WERI-Rb-1 (cell line): Measurements from ENCODE around the gene TMEM163.

Source experiments
- DNase-seq: peaks from one replicate; pipeline ENCODE4 v3.0.0-alpha.2; 2020
- H3K27ac ChIP-seq: fragments of 250-450 bp; sonication (Bioruptor Pico); 2 replicates; pipeline ENCODE4 v1.5.1; 2020; ENCODE audit warnings: mild to moderate bottlenecking, moderate library complexity
- H3K27me3 ChIP-seq: fragments of 250-450 bp; sonication (Bioruptor Pico); 2 replicates; pipeline ENCODE4 v1.5.1; 2021; ENCODE audit warnings: mild to moderate bottlenecking, low read depth, moderate library complexity; ENCODE audit not compliant: insufficient read depth, severe bottlenecking
- H3K36me3 ChIP-seq: fragments of 250-450 bp; sonication (Bioruptor Pico); 2 replicates; pipeline ENCODE4 v1.5.1; 2020; ENCODE audit warnings: mild to moderate bottlenecking, moderate library complexity
- H3K4me3 ChIP-seq: 2 replicates; pipeline ENCODE4 v1.5.1; 2011; ENCODE audit warnings: low read depth, mild to moderate bottlenecking, control low read depth, low read length
- H3K9me3 ChIP-seq: fragments of 250-450 bp; sonication (Bioruptor Pico); 2 replicates; pipeline ENCODE4 v1.5.1; 2021; ENCODE audit warnings: mild to moderate bottlenecking, moderate library complexity; ENCODE audit not compliant: severe bottlenecking
- CTCF ChIP-seq: IDR thresholded peaks from 2 replicates; pipeline ENCODE4 v1.5.1; 2011; ENCODE audit warnings: low read depth, mild to moderate bottlenecking, control low read depth, inconsistent platforms, low read length

TMEM163 gene

GRCh38 chr2:134628453-134628852 lies 90.3 kb downstream of the TMEM163 start:
- H3K27ac ChIP-seq = no peak overlapping the region
- no peak overlapping the region for H3K4me3 ChIP-seq
- no peaks in the 10 kb centered on the region for H3K27me3 ChIP-seq
- no peak for TF ChIP-seq CTCF
- no peaks in the 10 kb centered on the region for H3K9me3 ChIP-seq
- no peak for DNase-seq
- H3K36me3 ChIP-seq = no peaks in the 10 kb centered on the region

- no peak overlapping the region for H3K27ac ChIP-seq
- H3K27me3 ChIP-seq = no peaks in the 10 kb centered on the region
- TF ChIP-seq CTCF = no peak
- no peak overlapping the region for H3K4me3 ChIP-seq
- DNase-seq = no peak
- H3K9me3 ChIP-seq = no peaks in the 10 kb centered on the region
- H3K36me3 ChIP-seq = no peaks in the 10 kb centered on the region
Observed at GRCh38 chr2:134626781-134627180, 92.0 kb downstream of the TMEM163 start.

GRCh38 chr2:134625311-134625710 lies 93.5 kb downstream of the TMEM163 start:
- DNase-seq = no peak
- Histone ChIP-seq H3K27me3 (no peaks in the 10 kb centered on the region), H3K27ac (no peak overlapping the region), H3K4me3 (no peak overlapping the region), H3K36me3 (no peaks in the 10 kb centered on the region), H3K9me3 (no peaks in the 10 kb centered on the region)
- no peak for TF ChIP-seq CTCF

- no peak for TF ChIP-seq CTCF
- no peak for DNase-seq
- no peak overlapping the region for H3K27ac ChIP-seq
- peaks cover 2% of the 10 kb centered on the region for H3K9me3 ChIP-seq
- no peak overlapping the region for H3K4me3 ChIP-seq
- H3K36me3 ChIP-seq = no peaks in the 10 kb centered on the region
- no peaks in the 10 kb centered on the region for H3K27me3 ChIP-seq
Observed at GRCh38 chr2:134623796-134624195, 95.0 kb downstream of the TMEM163 start.

GRCh38 chr2:134623046-134623445 lies 95.8 kb downstream of the TMEM163 start:
- TF ChIP-seq CTCF = no peak
- H3K4me3 ChIP-seq = no peak overlapping the region
- H3K9me3 ChIP-seq = peaks cover 2% of the 10 kb centered on the region
- DNase-seq = no peak
- no peaks in the 10 kb centered on the region for H3K36me3 ChIP-seq
- H3K27me3 ChIP-seq = no peaks in the 10 kb centered on the region
- no peak overlapping the region for H3K27ac ChIP-seq

GRCh38 chr2:134621939-134622705 lies 96.7 kb downstream of the TMEM163 start:
- Histone ChIP-seq H3K27ac (no peak overlapping the region), H3K9me3 (peaks cover 2% of the 10 kb centered on the region), H3K4me3 (no peak overlapping the region), H3K36me3 (no peaks in the 10 kb centered on the region), H3K27me3 (no peaks in the 10 kb centered on the region)
- no peak for TF ChIP-seq CTCF
- DNase-seq = no peak
